Measurements from ENCODE around the gene TANGO6. TPM values are rescaled to one million over a fixed set of nuclear protein-coding genes. Genes with fewer than 3 reads are reported as not detected.

The TANGO6 gene
- total and polyA plus RNA-seq, 2 of the 8 experiments (the other 6 are each of a cell fraction or from before 2014, with no cell fraction given) = 5.0 to 19.5 TPM

GRCh38 chr16:69109486-69110270 is 266.3 kb downstream of the TANGO6 start:
- Histone ChIP-seq H3K56ac (replicated peaks; ENCODE audit: insufficient read length, low read depth, low read length) (no peak overlapping the region), H3K23me2 (ENCODE audit: low read depth, low read length) (peaks cover 21% of the 10 kb centered on the region), H3K27me3 (replicated peaks in 1 of 4; ENCODE audit: control insufficient read depth in 3 of 4, extremely low read depth in 1 of 4, insufficient read depth in 3 of 4, low read length in 3 of 4) (no peaks in the 10 kb centered on the region), H4K8ac (ENCODE audit: extremely low read depth, insufficient read depth, low read length) (peak overlapping the region; percentile 62), H4K91ac (replicated peaks; ENCODE audit: insufficient read length, low read length) (peak overlapping the region; percentile 70), H3K4ac (replicated peaks; ENCODE audit: insufficient read length, low read depth, low read length) (no peak overlapping the region), H2AFZ (ENCODE audit: low read length) (no peak overlapping the region), H4K20me1 (replicated peaks in 1 of 2; ENCODE audit: control insufficient read depth in 1 of 2, insufficient read depth in 2 of 2, low read length in 2 of 2) (peaks cover 10 to 20% of the 10 kb centered on the region in 2 experiments), H3K9ac (replicated peaks in 1 of 4; ENCODE audit: extremely low read depth in 1 of 4, low read depth in 3 of 4, low read length in 3 of 4) (no peak overlapping the region; a peak in 1 of 7 replicates), H3K4me1 (replicated peaks in 1 of 4; ENCODE audit: control insufficient read depth in 3 of 4, insufficient read depth in 4 of 4, low read length in 3 of 4) (peaks cover 4 to 19% (median 12%) of the 10 kb centered on the region in 4 experiments), H3K36me3 (ENCODE audit: control insufficient read depth in 2 of 4, insufficient read depth in 4 of 4, low read length in 3 of 4) (peaks cover 21 to 46% (median 38%) of the 10 kb centered on the region in 4 experiments), H3K14ac (ENCODE audit: insufficient read length) (no peak overlapping the region), H3K27ac (ENCODE audit: low read depth, low read length) (no peak overlapping the region), H2BK5ac (ENCODE audit: low read depth, low read length) (peak overlapping the region; percentile 93; the same call in 1 of the 2 replicates), H3K18ac (ENCODE audit: extremely low read depth, low read length) (peak overlapping the region; percentile 42; the same call in 1 of the 2 replicates), H3K4me3 (ENCODE audit: extremely low read depth in 1 of 4, insufficient read depth in 2 of 4, low read depth in 3 of 4, low read length in 4 of 4) (no peak overlapping the region), H2BK120ac (replicated peaks; ENCODE audit: low read depth, low read length) (no peak overlapping the region), H2AK5ac (ENCODE audit: low read depth, low read length) (0 out of 2 replicates have a peak overlapping the region, but pooled peaks have one; percentile 32), H3K4me2 (ENCODE audit: insufficient read depth in 1 of 2, low read depth in 2 of 2, low read length in 2 of 2) (peak overlapping the region in 1 of 2 experiments; percentile 98; a peak in 1 of 4 replicates), H2BK20ac (ENCODE audit: low read length) (no peak overlapping the region), H3K79me2 (ENCODE audit: control insufficient read depth in 1 of 2, insufficient read depth in 2 of 2, low read length in 2 of 2) (peaks cover 11 to 53% of the 10 kb centered on the region in 2 experiments; a peak in 3 of 4 replicates), H4K5ac (ENCODE audit: insufficient read length, low read depth, low read length) (no peak overlapping the region), H3K9me3 (ENCODE audit: insufficient read depth in 2 of 2, low read depth in 1 of 2, low read length in 1 of 2) (no peaks in the 10 kb centered on the region), H2BK15ac (ENCODE audit: low read length) (peak overlapping the region; percentile 49; the same call in 1 of the 2 replicates), H3K79me1 (ENCODE audit: low read depth, low read length) (peaks cover 23% of the 10 kb centered on the region), H2BK12ac (ENCODE audit: low read depth, low read length) (no peak overlapping the region), H3K23ac (ENCODE audit: insufficient read length) (no peak overlapping the region)
- FAIRE-seq (no peak), DNase-seq (ENCODE audit: low read depth in 1 of 2, low spot score in 2 of 2) (no peak)
- 96% methylated on average over 40 of the region's 48 CpGs; no CpG with 5 or more reads in 1 of the 2 experiments for WGBS, 2 experiments (ENCODE audit: extremely low coverage in 1 of 2, insufficient coverage in 1 of 2, insufficient read length in 1 of 2, insufficient replicate concordance in 2 of 2, low coverage in 1 of 2, low lambda C conversion rate in 2 of 2, missing lambda C conversion rate in 1 of 2)
- CTCF ChIA-PET (ENCODE audit: partially characterized antibody) = interaction anchor here (0.5 to 10.6 kb wide), 13 partner anchors 12 to 207 kb away, joined by 3 to 174 read pairs (median 6); no protein-coding TSS in a partner anchor
- POLR2A ChIA-PET (ENCODE audit: partially characterized antibody) = interaction anchor here (1.0 to 6.1 kb wide), 12 partner anchors 8 to 121 kb away, joined by 3 to 38 read pairs (median 11); no protein-coding TSS in a partner anchor
- TF ChIP-seq SP4 (IDR thresholded peaks at IDR 0.05; ENCODE audit: low read length) (no peak), GTF2F1 (IDR thresholded peaks at IDR 0.05; ENCODE audit: borderline replicate concordance, low read depth, low read length) (no peak), HDAC6 (IDR thresholded peaks at IDR 0.05; ENCODE audit: low read depth, low read length) (no peak), CHD1 (IDR thresholded peaks at IDR 0.05; ENCODE audit: low read depth, low read length) (no peak), FOSL1 (IDR thresholded peaks at IDR 0.05; ENCODE audit: insufficient read depth, low read depth, low read length) (no peak), NRF1 (IDR thresholded peaks at IDR 0.05; ENCODE audit: low read depth, low read length) (no peak), KDM1A (IDR thresholded peaks at IDR 0.05; ENCODE audit: borderline replicate concordance, low read length) (no peak), SUZ12 (IDR thresholded peaks at IDR 0.05; ENCODE audit: low read length) (no peak), SIN3A (conservative IDR thresholded peaks at IDR 0.05 in 1 of 2, IDR thresholded peaks at IDR 0.05 in 1 of 2; ENCODE audit: low read depth in 1 of 2, low read length in 2 of 2) (no peak), BRCA1 (IDR thresholded peaks at IDR 0.05; ENCODE audit: low read depth, low read length) (no peak), E2F6 (IDR thresholded peaks at IDR 0.05) (no peak)
